Hepatocyte (in vitro differentiated cells): Measurements from ENCODE around the gene SASS6. TPM values are rescaled to one million over a fixed set of nuclear protein-coding genes. Genes with fewer than 3 reads are reported as not detected.

ENCODE experiments used
- DNase-seq: peaks from one replicate; pipeline ENCODE4 v3.0.0-alpha.2; 2016; ENCODE audit warnings: low spot score
- H2AFZ ChIP-seq: fragments of 200-600 bp; sonication (generic); 2 replicates; pipeline ENCODE4 v1.6.0; 2016; ENCODE audit warnings: antibody characterized with exemption, mild to moderate bottlenecking
- H3K27ac ChIP-seq: fragments of 200-600 bp; sonication (generic); 2 replicates; pipeline ENCODE4 v1.5.1; 2016; ENCODE audit warnings: mild to moderate bottlenecking
- H3K27me3 ChIP-seq: fragments of 200-600 bp; sonication (generic); 2 replicates; pipeline ENCODE4 v1.6.1; 2016
- H3K36me3 ChIP-seq: fragments of 200-600 bp; sonication (generic); replicated peaks from 2 replicates; pipeline ENCODE4 v1.5.1; 2016; ENCODE audit warnings: low read depth; ENCODE audit not compliant: insufficient read depth
- H3K4me1 ChIP-seq: fragments of 200-600 bp; sonication (generic); 2 replicates; pipeline ENCODE4 v1.5.1; 2016; ENCODE audit warnings: mild to moderate bottlenecking, moderate library complexity; ENCODE audit not compliant: insufficient read depth
- H3K4me2 ChIP-seq: fragments of 200-600 bp; sonication (generic); 2 replicates; pipeline ENCODE4 v1.6.0; 2016
- H3K4me3 ChIP-seq: fragments of 200-600 bp; sonication (generic); 2 replicates; pipeline ENCODE4 v1.5.1; 2016; ENCODE audit warnings: mild to moderate bottlenecking
- H3K79me2 ChIP-seq: fragments of 200-600 bp; sonication (generic); 2 replicates; pipeline ENCODE4 v1.6.0; 2017; ENCODE audit warnings: mild to moderate bottlenecking
- H3K9me2 ChIP-seq: fragments of 200-600 bp; sonication (generic); replicated peaks from 2 replicates; pipeline ENCODE4 v1.6.0; 2017; ENCODE audit warnings: mild to moderate bottlenecking; ENCODE audit not compliant: insufficient read depth
- H3K9me3 ChIP-seq: fragments of 200-600 bp; sonication (generic); 2 replicates; pipeline ENCODE4 v1.5.1; 2016; ENCODE audit warnings: low read depth, mild to moderate bottlenecking
- H4K20me1 ChIP-seq: fragments of 200-600 bp; sonication (generic); 2 replicates; pipeline ENCODE4 v1.6.0; 2016; ENCODE audit warnings: mild to moderate bottlenecking; ENCODE audit not compliant: insufficient read depth, poor library complexity, severe bottlenecking
- CTCF ChIP-seq: fragments of 200-600 bp; sonication (generic); IDR thresholded peaks from 2 replicates; pipeline ENCODE4 v1.5.1; 2016; ENCODE audit warnings: antibody characterized with exemption, mild to moderate bottlenecking; ENCODE audit not compliant: poor library complexity
- EZH2 ChIP-seq: fragments of 200-600 bp; sonication (generic); IDR thresholded peaks from 2 replicates; pipeline ENCODE4 v1.6.1; 2016; ENCODE audit warnings: antibody characterized with exemption, mild to moderate bottlenecking, borderline replicate concordance
- EZH2phosphoT487 ChIP-seq: fragments of 200-600 bp; sonication (generic); IDR thresholded peaks from one replicate; pipeline ENCODE4 v1.6.1; 2018; ENCODE audit warnings: antibody characterized with exemption, mild to moderate bottlenecking, low read depth, moderate library complexity; ENCODE audit not compliant: unreplicated experiment, severe bottlenecking
- WGBS: methylation state at CpG from one replicate; pipeline ENCODE4 v1.1.6; 2016; ENCODE audit warnings: low lambda C conversion rate; ENCODE audit errors: missing lambda C conversion rate; 5-methylcytosine and 5-hydroxymethylcytosine counted together
- polyA plus RNA-seq: library from polyadenylated mRNA; unstranded; fragments of >200 nt; fragmentation: Nextera tagmentation; extraction: Ambion mirVana; gene quantifications from 2 replicates; pipeline ENCODE4 v1.2.1, GENCODE V29; 2016
- total RNA-seq: library from RNA; depleted of rRNA; stranded (reverse); fragments of >200 nt; gene quantifications from 2 replicates; pipeline ENCODE4 v1.2.3, GENCODE V29; 2014

Gene SASS6
- total and polyA plus RNA-seq, 2 experiments from 2014 or later = 1.9 to 4.5 TPM

GRCh38 chr1:100134872-100135271, 2.1 kb upstream of the SASS6 start:
- no peak overlapping the region for H3K4me3 ChIP-seq
- no peaks in the 10 kb centered on the region for H3K27me3 ChIP-seq
- DNase-seq = no peak
- no peaks in the 10 kb centered on the region for H3K36me3 ChIP-seq
- H3K4me2 ChIP-seq = peak overlapping the region; percentile 85
- peaks cover 10% of the 10 kb centered on the region for H3K4me1 ChIP-seq
- H3K79me2 ChIP-seq = peaks cover 45% of the 10 kb centered on the region
- H3K9me2 ChIP-seq = no peaks in the 10 kb centered on the region
- TF ChIP-seq CTCF = no peak
- no peak for TF ChIP-seq EZH2phosphoT487
- no peak for TF ChIP-seq EZH2
- no peak overlapping the region for H2AFZ ChIP-seq
- H3K27ac ChIP-seq = no peak overlapping the region
- no peaks in the 10 kb centered on the region for H3K9me3 ChIP-seq
- 92% methylated on average over 3 of the region's 3 CpGs for WGBS
- H4K20me1 ChIP-seq = no peaks in the 10 kb centered on the region

- peak overlapping the region; percentile 90 for H3K4me2 ChIP-seq
- H3K36me3 ChIP-seq = no peaks in the 10 kb centered on the region
- H3K9me3 ChIP-seq = no peaks in the 10 kb centered on the region
- 77% methylated on average over 8 of the region's 8 CpGs for WGBS
- peaks cover 58% of the 10 kb centered on the region for H3K79me2 ChIP-seq
- TF ChIP-seq EZH2 (no peak), CTCF (no peak), EZH2phosphoT487 (no peak)
- H4K20me1 ChIP-seq = no peaks in the 10 kb centered on the region
- no peaks in the 10 kb centered on the region for H3K9me2 ChIP-seq
- no peak overlapping the region for H3K27ac ChIP-seq
- no peaks in the 10 kb centered on the region for H3K27me3 ChIP-seq
- DNase-seq = no peak
- H3K4me3 ChIP-seq = peak overlapping the region; percentile 72
- peaks cover 10% of the 10 kb centered on the region for H3K4me1 ChIP-seq
- H2AFZ ChIP-seq = peak overlapping the region; percentile 75
Observed at GRCh38 chr1:100131623-100132022, 1.1 kb downstream of the SASS6 start.

- H3K9me2 ChIP-seq = no peaks in the 10 kb centered on the region
- 81% methylated on average over 5 of the region's 5 CpGs for WGBS
- H4K20me1 ChIP-seq = no peaks in the 10 kb centered on the region
- H3K79me2 ChIP-seq = peaks cover 60% of the 10 kb centered on the region
- no peak overlapping the region for H2AFZ ChIP-seq
- no peak overlapping the region for H3K4me3 ChIP-seq
- no peaks in the 10 kb centered on the region for H3K27me3 ChIP-seq
- H3K4me1 ChIP-seq = peaks cover 10% of the 10 kb centered on the region
- no peaks in the 10 kb centered on the region for H3K9me3 ChIP-seq
- H3K27ac ChIP-seq = no peak overlapping the region
- TF ChIP-seq EZH2 = no peak
- TF ChIP-seq CTCF = no peak
- no peak for TF ChIP-seq EZH2phosphoT487
- DNase-seq = no peak
- no peaks in the 10 kb centered on the region for H3K36me3 ChIP-seq
- H3K4me2 ChIP-seq = no peak overlapping the region
Observed at GRCh38 chr1:100130552-100131077, 2.1 kb downstream of the SASS6 start.
